Right lobe of liver (tissue), 4 donors: Measurements from ENCODE around the gene RAB11B.
"Not testable (repeated sequence)": the region's sequence is repeated elsewhere in the genome, so short reads cannot be mapped to it uniquely, and the experiment has no call there.

Experiments used
- POLR2A ChIP-seq: fragments of 450-650 bp; IDR thresholded peaks from one replicate; pipeline ENCODE4 v1.6.1; 2017; ENCODE audit warnings: antibody characterized with exemption, mild to moderate bottlenecking
- TF ChIP-seq, protein P1 (sequence below), 4 donors: fragments of 200-600 bp in 3 of 4; fragments of 450-650 bp in 1 of 4; IDR thresholded peaks; one replicate each; pipeline versions ENCODE4 v1.5.1 to v1.8.0; 2016 to 2022; ENCODE audit warnings: antibody characterized with exemption in 4 of 4, mild to moderate bottlenecking in 2 of 4
- donor health status: DM: no; HTN: no; CAD: no.
- donor health status: DM: no; HTN: no; CAD: no.
- donor health status: DM: no; HTN: yes; CAD: no.

DNA sequence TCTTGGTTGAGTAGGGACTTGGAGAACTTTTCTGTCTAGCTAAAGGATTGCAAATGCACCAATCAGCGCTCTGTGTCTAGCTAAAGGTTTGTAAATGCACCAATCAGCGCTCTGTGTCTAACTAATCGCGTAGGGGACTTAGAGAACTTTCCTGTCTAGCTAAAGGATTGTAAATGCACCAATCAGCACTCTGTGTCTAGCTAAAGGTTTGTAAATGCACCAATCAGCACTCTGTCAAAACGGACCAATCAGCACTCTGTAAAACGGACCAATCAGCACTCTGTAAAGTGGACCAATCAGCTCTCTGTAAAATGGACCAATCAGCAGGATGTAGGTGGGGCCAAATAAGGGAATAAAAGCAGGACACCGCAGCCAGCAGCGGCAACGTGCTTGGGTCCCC, 3.7 kb upstream of the RAB11B start:
- TF ChIP-seq, protein P1, sequence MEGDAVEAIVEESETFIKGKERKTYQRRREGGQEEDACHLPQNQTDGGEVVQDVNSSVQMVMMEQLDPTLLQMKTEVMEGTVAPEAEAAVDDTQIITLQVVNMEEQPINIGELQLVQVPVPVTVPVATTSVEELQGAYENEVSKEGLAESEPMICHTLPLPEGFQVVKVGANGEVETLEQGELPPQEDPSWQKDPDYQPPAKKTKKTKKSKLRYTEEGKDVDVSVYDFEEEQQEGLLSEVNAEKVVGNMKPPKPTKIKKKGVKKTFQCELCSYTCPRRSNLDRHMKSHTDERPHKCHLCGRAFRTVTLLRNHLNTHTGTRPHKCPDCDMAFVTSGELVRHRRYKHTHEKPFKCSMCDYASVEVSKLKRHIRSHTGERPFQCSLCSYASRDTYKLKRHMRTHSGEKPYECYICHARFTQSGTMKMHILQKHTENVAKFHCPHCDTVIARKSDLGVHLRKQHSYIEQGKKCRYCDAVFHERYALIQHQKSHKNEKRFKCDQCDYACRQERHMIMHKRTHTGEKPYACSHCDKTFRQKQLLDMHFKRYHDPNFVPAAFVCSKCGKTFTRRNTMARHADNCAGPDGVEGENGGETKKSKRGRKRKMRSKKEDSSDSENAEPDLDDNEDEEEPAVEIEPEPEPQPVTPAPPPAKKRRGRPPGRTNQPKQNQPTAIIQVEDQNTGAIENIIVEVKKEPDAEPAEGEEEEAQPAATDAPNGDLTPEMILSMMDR (IDR thresholded peaks at IDR 0.05) = not testable (repeated sequence)
- not testable (repeated sequence) for TF ChIP-seq POLR2A
